Globus pallidus (tissue), 1 donor: ENCODE measurements around the gene VPS9D1.
A peak's percentile ranks its signal among the peaks of the same experiment; 100 is the strongest.
"Not testable (repeated sequence)": the region's sequence is repeated elsewhere in the genome, so short reads cannot be mapped to it uniquely, and the experiment has no call there.

Experiments
- DNase-seq: peaks from one replicate; pipeline ENCODE4 v3.0.0-alpha.2; 2015; ENCODE audit warnings: low spot score

The VPS9D1 gene

DNA sequence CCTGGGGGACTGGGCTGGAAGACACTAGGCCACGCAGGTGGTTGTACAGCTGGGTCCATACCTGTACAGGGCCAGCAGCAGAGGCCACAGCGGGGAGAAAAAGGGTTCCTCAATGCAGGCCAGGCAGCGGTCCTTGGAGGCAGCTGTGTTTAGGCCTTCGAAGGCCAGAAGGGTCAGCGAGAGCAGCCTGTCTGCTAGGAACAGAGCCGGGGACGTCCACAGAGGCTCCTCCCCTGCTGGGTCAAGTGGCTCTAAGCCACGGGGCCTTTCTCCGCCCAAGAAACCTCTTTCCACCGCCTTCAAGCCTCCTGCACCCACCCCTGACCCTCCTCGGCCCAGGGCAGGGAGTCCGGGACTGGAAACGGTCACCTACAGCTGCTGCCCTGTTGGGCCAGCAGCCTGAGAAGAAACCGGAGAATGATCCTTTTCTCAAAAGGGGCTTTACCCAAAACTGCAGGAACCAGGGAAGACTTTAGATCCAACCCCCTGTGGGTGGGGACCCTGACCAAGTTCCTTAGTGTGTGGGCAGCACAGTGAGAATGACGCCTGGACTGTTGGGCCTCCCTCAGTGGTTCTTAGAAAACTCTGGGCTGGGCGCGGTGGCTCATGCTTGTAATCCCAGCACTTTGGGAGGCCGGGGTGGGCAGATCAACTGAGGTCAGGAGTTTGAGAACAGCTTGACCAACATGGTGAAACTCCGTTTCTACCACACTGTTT, 10.8 kb downstream of the VPS9D1 start:
- no peak for DNase-seq

DNA sequence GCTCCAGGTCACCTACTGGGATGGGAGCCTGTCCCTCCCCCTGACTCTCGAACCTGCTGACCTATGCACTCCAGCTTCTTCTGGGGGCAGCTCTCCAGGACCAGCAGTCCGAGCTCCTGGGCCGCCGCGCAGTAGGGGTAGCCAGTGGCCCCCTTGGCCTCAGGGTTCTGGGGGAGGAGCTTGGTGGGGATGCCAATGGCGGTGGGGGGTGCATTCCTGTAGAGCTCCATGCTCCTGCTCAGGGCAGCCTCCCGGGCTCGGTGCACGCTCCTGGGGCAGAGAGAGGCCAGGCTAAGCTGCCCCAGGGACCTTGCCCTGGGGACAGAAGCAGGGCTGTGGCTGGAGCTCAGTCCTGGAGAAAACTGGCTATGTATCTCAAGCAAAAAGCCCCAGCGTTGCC, 11.5 kb downstream of the VPS9D1 start:
- no peak for DNase-seq

DNA sequence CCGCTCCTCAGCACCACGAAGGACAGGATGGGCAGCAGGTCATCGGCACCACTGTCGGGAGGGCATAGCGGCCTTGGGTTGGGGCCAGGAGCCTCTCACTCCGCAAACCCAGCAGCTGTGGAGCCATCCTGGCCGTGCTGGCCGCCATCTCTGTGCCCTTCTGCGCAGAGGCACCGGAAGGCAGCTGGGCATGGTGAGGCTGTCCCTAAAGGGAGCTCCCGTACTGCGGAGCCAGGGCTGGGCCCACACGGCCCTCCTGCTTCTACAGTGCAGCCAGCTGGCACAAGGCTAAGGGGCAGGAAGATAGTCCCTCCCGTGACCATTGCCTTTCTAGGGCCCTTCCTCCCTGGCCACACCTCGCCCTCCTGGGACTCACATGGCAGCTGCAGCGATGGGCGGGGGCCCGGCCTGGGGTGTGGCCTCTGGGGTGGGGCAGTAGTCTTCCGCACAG, 12.2 kb downstream of the VPS9D1 start:
- no peak for DNase-seq

DNA sequence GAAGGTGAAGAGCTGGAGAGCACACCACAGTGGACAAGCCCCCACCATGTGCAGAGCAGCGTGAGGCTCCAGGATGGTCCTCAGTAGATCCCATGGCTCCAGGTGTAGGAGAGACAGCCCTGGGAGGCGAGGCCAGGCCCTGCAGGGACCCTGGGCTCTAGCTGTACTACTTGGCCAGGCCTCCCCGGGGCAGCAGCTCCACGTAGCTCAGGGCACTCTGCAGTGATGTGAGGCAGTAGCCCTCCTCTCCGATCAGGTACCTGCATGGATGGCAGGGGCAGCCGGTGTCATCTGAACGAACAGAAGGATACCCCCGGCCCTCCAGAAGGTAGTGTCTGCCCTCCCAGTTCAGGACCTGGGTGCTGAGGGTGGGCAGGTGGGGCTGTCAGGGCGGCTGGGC, 13.0 kb downstream of the VPS9D1 start:
- DNase-seq = no peak

DNA sequence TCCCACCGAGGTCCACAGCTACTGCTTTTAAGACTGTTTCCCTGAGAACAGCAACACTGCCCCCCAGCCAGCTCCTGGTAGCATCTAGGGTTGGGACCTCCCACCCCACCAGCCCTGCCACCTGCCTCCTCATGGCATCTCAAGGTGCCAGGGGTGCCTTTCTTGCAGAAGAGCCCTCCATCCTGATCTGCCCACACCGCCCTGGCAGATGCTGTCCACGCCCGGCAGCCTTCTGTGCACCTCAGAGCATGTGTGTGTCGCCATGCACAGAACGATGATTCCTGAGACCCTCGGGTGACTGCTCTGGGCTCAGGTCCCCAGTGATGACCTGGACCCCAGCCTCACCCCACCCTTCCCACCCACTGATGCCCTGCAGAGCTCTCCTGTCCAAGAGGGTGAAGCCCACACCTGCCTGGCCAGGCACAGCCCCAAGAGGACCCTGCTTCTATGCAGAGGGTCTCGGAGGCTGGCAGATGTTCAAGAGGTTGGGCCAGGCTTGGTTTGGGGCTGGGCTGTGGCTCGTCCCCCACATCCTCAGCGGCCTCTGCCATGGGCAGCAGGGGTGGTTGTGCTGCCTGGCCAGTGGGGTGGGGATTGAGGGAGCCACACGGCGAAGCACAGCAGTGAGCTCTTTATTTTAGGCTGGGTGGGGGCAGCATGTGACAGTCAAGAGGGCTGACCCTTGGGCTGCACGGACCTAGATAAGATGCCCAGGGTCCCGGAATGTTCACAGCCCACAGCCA, 14.0 kb downstream of the VPS9D1 start:
- no peak for DNase-seq

DNA sequence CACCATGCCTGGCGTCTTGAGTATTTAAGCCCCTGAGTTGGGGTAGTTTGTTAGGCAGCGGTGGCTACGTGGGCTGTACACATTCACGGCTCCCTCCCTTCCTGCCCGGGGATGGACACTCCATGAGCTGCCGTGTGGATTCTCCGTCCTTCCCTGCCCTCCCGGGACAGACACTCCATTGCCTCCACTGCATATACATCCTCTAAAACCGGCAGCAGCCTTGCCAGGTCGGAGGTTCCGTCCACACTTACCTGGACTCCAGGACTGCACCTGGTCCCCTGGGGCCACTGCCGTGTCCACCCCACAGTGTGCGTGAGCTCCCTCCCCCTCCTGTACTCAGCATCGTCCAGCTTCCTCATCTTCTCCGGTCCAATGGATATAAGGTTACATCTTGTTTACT, 15.7 kb downstream of the VPS9D1 start:
- no peak for DNase-seq

DNA sequence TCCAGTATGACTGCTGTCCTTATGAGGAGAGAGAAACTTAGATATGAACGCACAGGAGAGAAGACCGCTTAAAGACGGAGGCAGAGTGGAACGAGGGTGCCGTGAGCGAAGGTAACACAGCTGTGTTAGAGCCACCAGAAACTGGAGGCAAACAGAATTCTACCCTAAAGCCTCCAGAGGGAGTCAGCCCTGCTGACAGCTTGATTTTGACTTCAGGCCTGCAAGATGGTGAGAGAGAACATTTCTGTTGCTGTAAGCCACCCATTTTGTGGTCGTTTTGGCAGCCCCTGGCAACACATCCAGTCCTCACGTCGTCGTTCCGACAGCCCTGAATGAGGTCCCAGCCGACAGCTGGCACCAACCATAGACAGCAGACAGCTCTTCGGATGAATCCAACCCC, 16.4 kb downstream of the VPS9D1 start:
- DNase-seq = no peak

DNA sequence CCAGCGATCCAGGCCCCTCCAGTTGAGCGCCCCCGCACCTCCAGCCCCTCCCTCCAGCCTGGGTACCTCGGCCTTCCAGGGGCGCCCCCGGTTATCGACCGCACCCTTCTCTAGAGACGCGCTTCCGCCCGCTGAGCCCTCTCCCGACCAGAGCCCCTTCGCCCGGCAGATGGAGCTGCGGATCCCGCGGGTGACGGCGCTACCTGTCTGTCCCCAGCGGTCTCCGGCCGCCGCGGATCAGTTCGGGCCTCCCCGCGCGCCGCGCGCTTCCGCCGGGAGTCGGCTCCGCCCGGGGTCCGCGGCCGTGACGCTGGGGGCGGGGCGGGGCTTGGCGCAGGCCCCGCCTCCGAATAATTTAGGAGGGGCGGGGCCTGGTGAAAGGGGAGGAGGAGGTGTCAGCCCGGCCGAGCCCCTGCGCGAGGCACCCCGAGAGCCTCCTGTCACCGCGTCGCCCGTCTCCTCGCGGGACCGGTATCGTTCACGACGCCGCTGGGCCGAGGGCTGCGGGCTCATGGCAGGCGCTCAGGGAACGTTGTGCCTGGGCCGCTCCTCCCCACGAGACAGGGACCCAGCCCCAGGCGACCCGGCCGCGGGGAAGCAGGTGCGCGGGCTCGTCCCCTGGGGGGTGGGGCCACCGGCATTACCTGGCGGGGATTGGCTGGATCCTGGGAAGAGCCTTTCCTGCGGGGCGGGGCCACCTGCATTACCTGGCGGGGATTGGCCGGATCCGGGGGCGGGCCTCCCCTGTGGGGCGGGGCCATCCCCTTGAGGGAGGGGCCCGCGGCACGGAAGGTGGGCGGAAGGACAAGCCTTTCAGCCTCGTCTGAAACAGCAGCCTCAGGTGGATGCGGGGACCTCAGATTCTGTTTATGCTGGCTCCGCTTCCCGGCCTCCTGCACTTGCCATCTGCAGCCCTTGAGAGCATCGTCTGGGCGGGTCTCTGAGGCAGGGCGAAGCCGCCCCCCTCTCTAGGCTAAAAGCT, 19.0 kb downstream of the VPS9D1 start, which contains the start of gene SPATA2L:
Gene SPATA2L (minus strand): TSS at position 281 of the 982 bp plus-strand sequence. CDS start 473 bp downstream, outside the sequence.
- peak; percentile 60 for DNase-seq

DNA sequence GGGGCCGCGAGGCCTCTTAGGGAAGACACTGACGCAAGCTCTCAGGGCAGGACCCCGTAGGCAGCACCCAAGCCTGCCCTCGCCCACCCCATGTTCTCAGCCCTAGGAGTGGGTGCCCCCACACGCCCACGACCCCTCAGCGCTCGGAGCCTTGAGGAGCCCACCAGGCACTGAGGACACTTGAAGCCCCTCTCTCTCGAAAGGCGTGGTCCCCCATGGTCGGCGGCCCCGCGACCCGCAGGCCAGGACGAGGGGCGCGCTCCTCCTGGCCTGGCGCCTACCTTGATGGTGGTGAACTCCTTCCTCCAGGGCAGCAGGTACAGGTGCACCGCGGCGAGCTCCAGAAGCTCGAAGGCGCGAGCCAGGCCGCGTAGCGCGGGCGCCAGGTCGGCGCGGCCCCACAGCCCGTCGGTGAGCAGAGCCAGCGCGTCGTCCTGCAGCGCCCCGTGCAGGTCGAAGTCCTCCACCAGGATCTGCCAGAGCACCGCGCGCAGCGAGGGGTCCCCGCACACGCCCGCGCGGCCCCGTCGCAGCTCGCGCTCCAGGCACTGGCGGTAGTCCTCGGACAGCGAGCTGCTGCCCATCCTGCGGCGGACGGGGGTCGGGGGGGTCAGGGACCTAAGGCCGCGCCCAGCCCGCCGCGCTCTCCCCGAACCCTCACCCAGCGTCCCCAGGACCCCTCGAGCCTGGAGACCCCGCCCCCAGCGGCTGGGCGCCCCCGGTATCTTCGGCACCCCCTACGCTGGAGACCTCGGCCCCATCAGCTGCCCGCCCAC, 19.9 kb downstream of the VPS9D1 start:
- no peak for DNase-seq

DNA sequence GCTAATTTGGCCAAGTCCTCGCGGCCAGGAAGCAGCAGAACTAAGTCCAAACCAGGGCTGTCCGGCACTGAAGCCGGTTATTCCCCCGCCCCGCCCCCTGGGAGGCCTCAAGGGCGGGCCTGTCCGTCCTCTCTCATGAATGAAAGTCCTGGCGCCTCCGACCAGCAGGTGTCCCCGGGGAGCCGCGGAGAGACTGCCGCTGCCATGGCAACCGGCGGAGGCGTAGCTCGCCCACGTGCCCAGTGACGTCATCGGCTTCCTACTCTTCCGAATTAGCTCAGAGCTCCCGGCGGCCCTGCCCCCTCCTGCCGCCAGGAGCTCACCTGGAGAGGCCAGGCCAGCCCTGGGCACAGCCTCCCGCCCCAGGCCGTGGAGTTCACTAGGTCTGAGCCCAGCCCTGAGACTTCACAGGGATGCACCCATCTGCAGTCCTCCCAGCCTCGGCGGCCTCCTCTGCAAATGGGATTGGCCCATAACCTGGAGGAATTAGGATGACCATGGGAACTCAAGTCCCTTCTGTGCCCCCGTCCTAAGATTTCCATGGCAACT, 20.5 kb downstream of the VPS9D1 start:
- DNase-seq = peak; percentile 98

DNA sequence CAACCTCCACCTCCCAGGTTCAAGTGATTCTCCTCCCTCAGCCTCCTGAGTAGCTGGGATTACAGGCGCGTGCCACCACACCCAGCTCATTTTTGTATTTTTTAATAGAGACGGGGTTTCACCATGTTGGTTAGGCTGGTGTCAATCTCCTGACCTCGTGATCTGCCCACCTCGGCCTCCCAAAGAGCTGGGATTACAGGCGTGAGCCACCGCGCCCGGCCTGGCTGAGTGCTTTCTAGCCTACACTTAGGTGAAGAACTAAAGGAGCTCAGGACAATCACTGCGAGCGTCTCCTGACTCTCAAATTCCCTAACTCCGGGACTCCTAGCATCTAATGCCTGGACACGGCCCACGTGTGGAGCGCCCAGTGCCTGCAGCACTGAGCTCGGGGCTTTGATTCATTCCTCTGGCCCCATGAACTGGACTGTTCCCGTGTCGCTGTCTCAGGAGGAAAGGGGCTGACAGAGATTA, 21.0 kb downstream of the VPS9D1 start:
- DNase-seq = not testable (repeated sequence)

DNA sequence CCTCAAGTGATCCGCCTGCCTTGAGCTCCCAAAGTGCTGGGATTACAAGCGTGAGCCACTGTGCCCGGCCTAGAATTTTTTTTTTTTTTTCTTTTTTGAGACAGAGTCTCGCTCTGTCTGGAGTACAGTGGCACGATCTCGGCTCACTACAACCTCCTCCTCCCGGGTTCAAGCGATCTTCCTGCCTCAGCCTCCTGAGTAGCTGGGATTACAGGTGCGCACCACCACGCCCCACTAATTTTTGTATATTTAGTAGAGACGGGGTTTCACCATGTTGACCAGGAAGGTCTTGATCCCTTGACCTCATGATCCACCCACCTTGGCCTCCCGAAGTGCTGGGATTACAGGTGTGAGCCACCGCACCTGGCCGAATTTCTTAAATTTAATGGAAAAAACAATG, 22.0 kb downstream of the VPS9D1 start:
- not testable (repeated sequence) for DNase-seq

DNA sequence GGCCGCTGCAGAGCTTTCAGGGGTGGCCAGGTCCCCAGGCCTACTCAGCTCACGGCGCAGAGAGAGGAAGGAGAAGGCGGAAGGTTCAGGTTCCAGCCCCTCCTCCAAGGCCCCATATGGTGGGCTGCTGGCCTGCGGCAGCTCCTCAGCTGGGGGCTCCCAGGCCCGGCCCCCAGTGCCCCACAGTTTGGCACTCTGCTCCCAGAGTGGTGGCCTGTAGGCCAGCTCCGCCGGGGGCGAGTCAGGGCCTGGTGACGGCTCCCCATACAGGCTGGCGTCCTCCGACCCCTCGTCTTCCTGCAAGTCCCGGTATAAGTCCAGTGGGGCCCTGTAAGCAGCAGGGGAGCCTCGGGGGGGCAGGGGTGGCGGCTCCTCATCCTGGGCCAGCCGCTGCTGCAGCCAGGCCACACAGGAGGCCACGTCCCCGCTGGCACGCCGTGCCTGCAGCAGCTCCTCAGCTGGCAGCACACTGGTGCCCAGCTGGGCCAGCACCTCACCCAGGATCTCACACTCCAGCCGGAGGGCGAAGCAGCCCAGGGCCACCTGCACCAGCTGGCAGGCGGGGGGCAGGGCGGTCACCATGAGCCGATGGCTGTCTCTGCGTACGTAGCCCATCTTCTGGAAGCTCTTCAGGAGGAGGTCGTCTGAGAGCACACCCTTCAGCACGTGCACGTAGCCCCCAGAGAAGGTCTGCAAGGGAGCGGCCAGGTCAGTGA, 22.9 kb downstream of the VPS9D1 start:
- DNase-seq = no peak

DNA sequence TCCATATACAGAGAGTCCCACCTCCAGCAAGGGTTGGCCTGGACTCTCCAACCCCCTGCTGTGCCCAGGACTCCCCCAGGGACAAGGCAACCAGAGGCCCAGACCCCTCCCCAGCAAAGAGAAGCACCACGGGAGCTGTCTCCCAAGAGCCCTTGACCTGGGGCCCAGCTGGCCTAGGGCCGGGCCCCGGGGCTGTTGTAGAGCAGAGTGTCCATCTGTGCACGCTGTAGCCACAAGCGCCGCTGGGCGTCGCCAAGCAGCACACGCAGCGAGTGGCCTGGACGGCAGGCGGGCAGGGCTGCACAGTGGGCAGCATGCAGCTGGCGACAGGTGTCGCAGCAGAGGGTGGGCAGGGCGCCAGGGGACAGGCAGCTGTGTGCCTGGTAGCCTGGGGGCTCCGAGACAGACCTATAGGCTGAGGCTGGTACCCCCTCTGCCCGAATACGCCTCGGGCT, 23.5 kb downstream of the VPS9D1 start:
- DNase-seq = no peak

DNA sequence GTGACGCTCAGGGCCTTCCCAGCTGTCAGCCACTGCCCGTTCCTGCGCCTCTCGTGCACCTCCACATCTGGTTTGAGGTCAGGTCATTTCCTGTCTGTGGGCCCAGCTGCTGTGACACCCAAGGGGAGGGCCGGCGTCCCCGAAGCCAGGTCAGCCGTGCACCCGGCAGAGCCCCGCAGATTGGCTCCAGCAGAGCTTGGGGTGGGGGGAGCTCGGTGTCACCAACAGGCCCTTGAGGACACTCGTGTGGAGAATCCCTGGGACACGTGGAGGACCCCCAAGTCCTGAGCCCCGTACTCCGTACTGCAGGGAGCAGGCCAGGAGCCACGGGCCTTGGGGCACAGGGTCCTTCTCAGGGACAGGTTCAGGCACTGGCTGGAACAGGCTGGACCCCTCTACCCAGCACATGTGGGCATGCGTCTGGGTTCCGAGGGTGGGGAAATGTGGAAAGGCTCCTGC, 24.0 kb downstream of the VPS9D1 start:
- no peak for DNase-seq

DNA sequence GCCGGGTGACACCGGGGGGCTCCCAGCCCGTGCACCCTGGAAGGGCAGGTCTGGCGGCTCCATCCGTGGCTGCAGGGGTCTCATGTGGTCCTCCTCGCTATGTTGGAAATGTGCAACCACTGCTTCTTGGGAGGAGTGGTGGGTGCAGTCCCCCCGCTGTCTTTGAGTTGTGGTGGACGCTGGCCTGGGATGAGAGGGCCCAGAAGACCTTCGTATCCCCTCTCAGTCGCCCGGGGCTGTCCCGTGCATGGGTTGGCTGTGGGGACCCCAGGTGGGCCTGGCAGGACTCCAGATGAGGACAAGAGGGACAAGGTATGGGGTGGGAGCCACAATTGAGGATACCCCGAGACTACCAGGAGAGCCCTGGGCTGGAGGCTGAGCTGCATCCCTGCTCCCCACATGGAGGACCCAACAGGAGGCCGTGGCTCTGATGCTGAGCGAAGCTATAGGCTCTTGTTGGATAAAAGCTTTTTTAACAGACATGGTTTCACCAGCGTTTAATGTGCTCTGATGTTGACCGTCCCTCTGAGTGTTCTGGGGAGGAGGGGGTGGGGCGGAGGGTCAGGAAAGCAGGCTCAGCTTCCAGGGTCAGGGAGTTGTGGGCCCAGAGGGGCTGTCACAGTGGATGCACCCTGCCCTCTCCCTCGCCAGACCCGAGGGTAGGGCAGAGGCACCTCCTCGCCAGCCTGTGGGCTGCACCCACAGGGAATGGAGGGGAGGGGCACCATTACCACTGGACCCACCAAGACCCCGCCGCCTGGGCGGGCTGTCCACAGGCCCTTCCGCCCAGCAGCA, 24.6 kb downstream of the VPS9D1 start:
- no peak for DNase-seq

DNA sequence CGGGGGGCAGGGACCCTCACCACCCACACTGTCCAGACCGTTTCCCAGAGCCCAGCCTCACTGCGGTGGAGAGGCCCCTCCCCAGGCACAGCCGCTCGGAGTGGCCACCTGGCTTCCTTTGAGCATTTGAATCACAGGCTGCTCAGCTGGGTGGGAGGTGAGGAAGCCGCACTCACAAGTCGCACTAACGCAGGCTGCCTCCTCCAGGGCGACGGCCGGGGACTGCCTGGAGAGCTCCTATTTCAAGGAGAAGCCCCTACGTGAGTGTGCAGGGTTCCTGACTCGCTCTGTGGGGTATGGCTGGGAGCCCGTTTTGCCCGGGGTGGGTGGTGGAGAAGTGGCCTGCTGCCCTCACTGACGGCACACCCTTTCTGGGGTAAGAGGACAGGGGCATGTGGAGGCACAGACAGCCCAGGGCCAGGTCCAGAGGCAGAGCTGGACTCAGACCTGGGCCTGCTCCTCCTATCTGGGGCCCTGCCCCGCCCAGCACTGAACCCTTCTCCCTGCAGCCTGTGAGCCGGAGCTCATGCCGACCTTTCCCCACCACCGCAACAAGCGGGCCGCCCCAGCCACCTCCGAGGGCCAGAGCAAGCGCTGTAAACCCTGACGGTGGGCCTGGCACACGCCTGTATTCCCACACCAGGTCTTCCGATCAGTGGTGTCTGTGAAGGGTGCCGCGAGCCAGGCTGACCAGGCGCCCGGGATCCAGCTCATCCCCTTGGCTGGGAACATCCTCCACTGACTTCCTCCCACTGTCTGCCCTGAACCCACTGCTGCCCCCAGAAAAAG, 25.4 kb downstream of the VPS9D1 start:
- DNase-seq = no peak

DNA sequence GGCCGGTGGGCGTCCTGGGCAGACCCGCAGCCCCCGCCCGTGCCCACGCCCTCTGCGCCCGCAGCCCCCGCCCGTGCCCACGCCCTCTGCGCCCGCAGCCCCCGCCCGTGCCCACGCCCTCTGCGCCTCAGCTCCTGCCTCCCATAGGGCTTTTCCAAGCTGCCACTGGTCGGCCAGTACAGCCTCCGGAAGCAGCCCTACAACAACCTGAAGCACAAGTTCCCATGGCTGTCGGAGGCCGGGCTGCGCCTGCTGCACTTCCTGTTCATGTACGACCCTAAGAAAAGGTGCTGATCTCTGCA, 26.0 kb downstream of the VPS9D1 start:
- DNase-seq = not testable (repeated sequence)
